Measurements from ENCODE around the gene MAS1L. TPM values are rescaled to one million over a fixed set of nuclear protein-coding genes. Genes with fewer than 3 reads are reported as not detected.

The MAS1L gene
- total RNA-seq, 1 experiment from 2014 or later = not detected

- Histone ChIP-seq H3K36me3 (ENCODE audit: control insufficient read depth in 1 of 2, insufficient read depth in 2 of 2, low read length in 2 of 2) (no peaks in the 10 kb centered on the region), H3K9ac (ENCODE audit: low read length) (no peak overlapping the region), H3K9me2 (ENCODE audit: insufficient read depth) (no peaks in the 10 kb centered on the region), H4K20me1 (ENCODE audit: insufficient read depth) (no peaks in the 10 kb centered on the region), H3K27me3 (ENCODE audit: insufficient read depth, low read length) (no peaks in the 10 kb centered on the region), H3K27ac (ENCODE audit: low read depth, low read length) (no peak overlapping the region), H3K4me2 (ENCODE audit: low read length) (no peak overlapping the region), H3K4me1 (ENCODE audit: control insufficient read depth in 1 of 2, insufficient read depth in 2 of 2, low read length in 2 of 2) (no peaks in the 10 kb centered on the region; a peak in 1 of 4 replicates), H3K79me2 (ENCODE audit: insufficient read depth, low read length) (no peaks in the 10 kb centered on the region), H3K4me3 (replicated peaks in 1 of 2; ENCODE audit: low read depth in 1 of 2, low read length in 2 of 2) (no peak overlapping the region), H2AFZ (ENCODE audit: low read depth, low read length, poor library complexity, severe bottlenecking) (no peak overlapping the region), H3K9me3 (ENCODE audit: control insufficient read depth in 1 of 2, insufficient read depth in 1 of 2, low read depth in 1 of 2, low read length in 2 of 2) (no peaks in the 10 kb centered on the region)
- CTCF ChIA-PET = no interaction called here
- RAD21 ChIA-PET (ENCODE audit: low non-redundant PET in 1 of 2, low total read pairs in 2 of 2, uncharacterized antibody in 2 of 2, unreplicated experiment in 2 of 2) = no interaction called here
- ATAC-seq = no peak
- POLR2A ChIA-PET = no interaction called here
- intact Hi-C loops (cut with micrococcal nuclease) = no loop called here
- no TSS peak for BruUV-seq (replicated peaks)
- DNase-seq (ENCODE audit: low read depth, low spot score) = no peak
- TF ChIP-seq EZH2phosphoT487 (IDR thresholded peaks at IDR 0.05; ENCODE audit: borderline replicate concordance) (no peak), SP1 (IDR thresholded peaks at IDR 0.05; ENCODE audit: low read depth) (no peak), YY1 (IDR thresholded peaks at IDR 0.05; ENCODE audit: extremely low read depth, insufficient replicate concordance, low read depth, low read length) (no peak), POLR2A (IDR thresholded peaks at IDR 0.05; ENCODE audit: borderline replicate concordance, extremely low read depth, insufficient read depth, insufficient read length) (no peak), RAD21 (IDR thresholded peaks at IDR 0.05; ENCODE audit: low read depth) (no peak), EGR1 (IDR thresholded peaks at IDR 0.05; ENCODE audit: low read depth) (no peak), TCF7L2 (IDR thresholded peaks at IDR 0.05; ENCODE audit: borderline replicate concordance, extremely low read depth, insufficient read depth, insufficient read length) (no peak)
These were observed 21.5 kb upstream of the MAS1L start for GRCh38 chr6:29509239-29509638.

- no peaks in the 10 kb centered on the region for H3K27me3 ChIP-seq (ENCODE audit: insufficient read depth, low read length)
- RAD21 ChIA-PET (ENCODE audit: low non-redundant PET in 1 of 2, low total read pairs in 2 of 2, uncharacterized antibody in 2 of 2, unreplicated experiment in 2 of 2) = no interaction called here
- H3K4me1 ChIP-seq (ENCODE audit: control insufficient read depth in 1 of 2, insufficient read depth in 2 of 2, low read length in 2 of 2) = no peaks in the 10 kb centered on the region; a peak in 1 of 4 replicates
- no peak for TF ChIP-seq EGR1 (IDR thresholded peaks at IDR 0.05; ENCODE audit: low read depth)
- TF ChIP-seq ZNF274 (IDR thresholded peaks at IDR 0.05; ENCODE audit: low read depth, low read length) = no peak
- no peak for TF ChIP-seq YY1 (IDR thresholded peaks at IDR 0.05; ENCODE audit: extremely low read depth, insufficient replicate concordance, low read depth, low read length)
- no peak for TF ChIP-seq ZBTB33 (IDR thresholded peaks at IDR 0.05; ENCODE audit: extremely low read depth, insufficient replicate concordance, low read length)
- no peak overlapping the region for H2AFZ ChIP-seq (ENCODE audit: low read depth, low read length, poor library complexity, severe bottlenecking)
- no peaks in the 10 kb centered on the region for H3K9me2 ChIP-seq (ENCODE audit: insufficient read depth)
- CTCF ChIA-PET = no interaction called here
- POLR2A ChIA-PET = no interaction called here
- DNase-seq (ENCODE audit: low read depth, low spot score) = no peak
- intact Hi-C loops (cut with micrococcal nuclease) = no loop called here
- ATAC-seq = no peak
- BruUV-seq (replicated peaks) = no TSS peak
- H3K9me3 ChIP-seq (ENCODE audit: control insufficient read depth in 1 of 2, insufficient read depth in 1 of 2, low read depth in 1 of 2, low read length in 2 of 2) = no peaks in the 10 kb centered on the region
- H4K20me1 ChIP-seq (ENCODE audit: insufficient read depth) = no peaks in the 10 kb centered on the region
- no peak overlapping the region for H3K9ac ChIP-seq (ENCODE audit: low read length)
- H3K4me3 ChIP-seq (replicated peaks in 1 of 2; ENCODE audit: low read depth in 1 of 2, low read length in 2 of 2) = no peak overlapping the region
- no peak overlapping the region for H3K27ac ChIP-seq (ENCODE audit: low read depth, low read length)
- no peaks in the 10 kb centered on the region for H3K36me3 ChIP-seq (ENCODE audit: control insufficient read depth in 1 of 2, insufficient read depth in 2 of 2, low read length in 2 of 2)
- no peaks in the 10 kb centered on the region for H3K79me2 ChIP-seq (ENCODE audit: insufficient read depth, low read length)
- no peak overlapping the region for H3K4me2 ChIP-seq (ENCODE audit: low read length)
These were observed 19.6 kb upstream of the MAS1L start for GRCh38 chr6:29507319-29507718.

Data from HCT116 (cell line).